Mucosa of rectum (tissue), 2 donors: ENCODE measurements around the gene CLBA1.
"Not testable (repeated sequence)": the region's sequence is repeated elsewhere in the genome, so short reads cannot be mapped to it uniquely, and the experiment has no call there.

Experiments used
- H3K27ac ChIP-seq, 2 donors: one replicate each; pipeline ENCODE4 v1.7.0; 2013; ENCODE audit warnings: inconsistent platforms in 2 of 2, low read depth in 2 of 2, low read length in 2 of 2
- H3K27me3 ChIP-seq, 2 donors: one replicate each; pipeline ENCODE4 v1.7.0; 2013; ENCODE audit warnings: low read length in 2 of 2; ENCODE audit not compliant: control insufficient read depth in 2 of 2, insufficient read depth in 2 of 2
- H3K36me3 ChIP-seq, 2 donors: one replicate each; pipeline ENCODE4 v1.7.0; 2013; ENCODE audit warnings: low read length in 2 of 2; ENCODE audit not compliant: control insufficient read depth in 2 of 2, insufficient read depth in 2 of 2
- H3K4me1 ChIP-seq, 2 donors: one replicate each; pipeline ENCODE4 v1.7.0; 2013; ENCODE audit warnings: low read length in 2 of 2, mild to moderate bottlenecking in 1 of 2; ENCODE audit not compliant: control insufficient read depth in 2 of 2, insufficient read depth in 2 of 2
- H3K4me3 ChIP-seq, 2 donors: one replicate each; pipeline ENCODE4 v1.7.0; 2013; ENCODE audit warnings: low read length in 2 of 2
- H3K9ac ChIP-seq, 2 donors: one replicate each; pipeline ENCODE4 v1.7.0; 2013; ENCODE audit warnings: low read length in 2 of 2, low read depth in 1 of 2, mild to moderate bottlenecking in 1 of 2
- H3K9me3 ChIP-seq, 2 donors: one replicate each; pipeline ENCODE4 v1.7.0; 2013; ENCODE audit warnings: low read length in 2 of 2; ENCODE audit not compliant: control insufficient read depth in 2 of 2
- donor health status: healthy.
- donor health status: Normal muscosa, but diverticular disease.

CLBA1 gene

GRCh38 chr14:104941508-104942365, 43.9 kb upstream of the CLBA1 start:
- H3K4me1 ChIP-seq, result no peaks in the 10 kb centered on the region
- no peaks in the 10 kb centered on the region for H3K36me3 ChIP-seq
- no peak overlapping the region for H3K27ac ChIP-seq

GRCh38 chr14:104942586-104942985, 43.0 kb upstream of the CLBA1 start:
- no peaks in the 10 kb centered on the region for H3K4me1 ChIP-seq
- H3K27me3 ChIP-seq, result peaks cover 3 to 4% of the 10 kb centered on the region in 2 donors
- H3K27ac ChIP-seq, result no peak overlapping the region
- no peaks in the 10 kb centered on the region for H3K36me3 ChIP-seq
- H3K4me3 ChIP-seq, result no peak overlapping the region
- no peak overlapping the region for H3K9ac ChIP-seq
- no peaks in the 10 kb centered on the region for H3K9me3 ChIP-seq

More at GRCh38 chr14:104941508-104942365, 43.9 kb upstream of the CLBA1 start:
- Histone ChIP-seq H3K27me3 (peaks cover 9 to 10% of the 10 kb centered on the region in 2 donors), H3K4me3 (no peak overlapping the region), H3K9me3 (no peaks in the 10 kb centered on the region), H3K9ac (no peak overlapping the region)

GRCh38 chr14:104943216-104944015, 42.2 kb upstream of the CLBA1 start:
- H3K27ac ChIP-seq, H3K4me3 ChIP-seq, H3K9ac ChIP-seq, H3K4me1 ChIP-seq, H3K9me3 ChIP-seq, H3K36me3 ChIP-seq, H3K27me3 ChIP-seq: not testable (repeated sequence)

GRCh38 chr14:104944016-104944308, 41.6 kb upstream of the CLBA1 start:
- H3K27ac ChIP-seq, H3K27me3 ChIP-seq, H3K9ac ChIP-seq, H3K4me3 ChIP-seq, H3K4me1 ChIP-seq, H3K9me3 ChIP-seq, H3K36me3 ChIP-seq: not testable (repeated sequence)

DNA sequence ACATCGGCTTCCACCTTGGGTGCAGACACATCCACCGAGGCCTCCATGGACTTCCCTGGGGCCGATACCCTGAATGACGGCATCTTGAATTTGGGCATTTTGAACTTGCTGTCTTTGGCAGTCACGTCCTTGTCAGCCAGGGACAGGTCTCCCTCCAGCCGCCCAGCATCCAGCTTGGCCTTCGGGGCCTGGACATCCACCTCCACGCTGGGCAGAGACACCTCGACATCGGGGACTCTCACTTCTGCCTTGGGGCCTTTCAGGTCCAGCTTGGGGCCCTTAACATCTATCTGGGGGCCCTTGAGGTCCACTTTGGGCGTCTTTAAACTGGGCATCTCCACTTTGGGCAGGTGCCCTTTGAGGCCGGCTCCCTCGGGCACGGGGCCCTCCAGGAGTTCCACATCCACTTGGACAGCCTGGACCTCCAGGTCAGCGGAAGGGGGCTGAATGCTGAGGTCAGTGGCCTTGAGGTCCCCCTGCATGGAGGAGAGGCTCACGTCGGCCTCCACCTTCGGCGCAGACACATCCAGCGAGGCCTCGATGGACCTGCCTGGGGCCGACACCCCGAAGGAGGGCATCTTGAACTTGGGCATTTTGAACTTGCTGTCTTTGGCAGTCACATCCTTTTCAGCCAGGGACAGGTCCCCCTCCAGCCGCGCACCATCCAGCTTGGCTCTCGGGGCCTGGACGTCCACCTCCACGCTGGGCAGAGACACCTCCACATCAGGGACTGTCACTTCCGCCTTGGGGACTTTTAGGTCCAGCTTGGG, 41.0 kb upstream of the CLBA1 start:
- H3K4me1 ChIP-seq, H3K9me3 ChIP-seq, H3K4me3 ChIP-seq, H3K9ac ChIP-seq, H3K36me3 ChIP-seq, H3K27me3 ChIP-seq, H3K27ac ChIP-seq: not testable (repeated sequence)

GRCh38 chr14:104945266-104945665, 40.3 kb upstream of the CLBA1 start:
- not testable (repeated sequence) for H3K4me1 ChIP-seq, H3K9ac ChIP-seq, H3K27me3 ChIP-seq, H3K9me3 ChIP-seq, H3K27ac ChIP-seq, H3K4me3 ChIP-seq, H3K36me3 ChIP-seq

DNA sequence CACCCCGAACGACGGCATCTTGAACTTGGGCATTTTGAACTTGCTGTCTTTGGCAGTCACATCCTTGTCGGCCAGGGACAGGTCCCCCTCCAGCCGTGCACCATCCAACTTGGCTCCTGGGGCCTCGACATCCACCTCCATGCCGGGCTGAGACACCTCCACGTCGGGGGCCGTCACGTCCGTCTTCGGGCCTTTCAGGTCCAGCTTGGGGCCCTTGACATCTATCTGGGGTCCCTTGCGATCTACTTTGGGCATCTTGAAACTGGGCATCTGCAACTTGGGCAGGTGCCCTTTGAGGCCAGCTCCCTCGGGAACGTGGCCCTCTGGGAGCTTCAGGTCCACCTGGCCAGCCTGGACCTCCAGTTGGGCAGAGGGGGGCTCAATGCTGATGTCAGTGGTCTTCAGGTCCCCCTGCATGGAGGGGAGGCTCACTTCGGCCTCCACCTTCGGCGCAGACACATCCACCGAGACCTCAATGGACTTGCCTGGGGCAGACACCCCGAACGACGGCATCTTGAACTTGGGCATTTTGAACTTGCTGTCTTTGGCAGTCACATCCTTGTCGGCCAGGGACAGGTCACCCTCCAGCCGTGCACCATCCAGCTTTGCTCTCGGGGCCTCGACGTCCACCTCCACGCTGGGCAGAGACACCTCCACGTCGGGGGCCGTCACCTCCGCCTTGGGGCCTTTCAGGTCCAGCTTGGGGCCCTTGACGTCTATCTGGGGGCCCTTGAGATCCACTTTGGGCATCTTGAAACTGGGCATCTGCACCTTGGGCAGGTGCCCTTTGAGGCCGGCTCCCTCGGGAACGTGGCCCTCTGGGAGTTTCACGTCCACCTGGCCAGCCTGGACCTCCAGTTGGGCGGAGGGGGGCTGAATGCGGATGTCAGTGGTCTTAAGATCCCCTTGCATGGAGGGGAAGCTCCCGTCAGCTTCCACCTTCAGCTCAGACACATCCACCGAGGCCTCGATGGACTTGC, 39.3 kb upstream of the CLBA1 start:
- not testable (repeated sequence) for H3K27me3 ChIP-seq, H3K4me1 ChIP-seq, H3K27ac ChIP-seq, H3K9me3 ChIP-seq, H3K4me3 ChIP-seq, H3K9ac ChIP-seq, H3K36me3 ChIP-seq

DNA sequence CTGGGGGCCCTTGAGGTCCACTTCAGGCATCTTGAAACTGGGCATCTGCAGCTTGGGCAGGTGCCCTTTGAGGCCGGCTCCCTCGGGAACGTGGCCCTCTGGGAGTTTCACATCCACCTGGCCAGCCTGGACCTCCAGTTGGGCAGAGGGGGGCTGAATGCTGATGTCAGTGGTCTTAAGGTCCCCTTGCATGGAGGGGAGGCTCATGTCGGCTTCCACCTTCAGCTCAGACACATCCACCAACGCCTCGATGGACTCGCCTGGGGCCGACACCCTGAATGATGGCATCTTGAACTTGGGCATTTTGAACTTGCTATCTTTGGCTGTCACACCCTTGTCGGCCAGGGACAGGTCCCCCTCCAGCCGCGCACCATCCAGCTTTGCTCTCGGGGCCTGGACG, 38.4 kb upstream of the CLBA1 start:
- H3K27me3 ChIP-seq, H3K4me3 ChIP-seq, H3K36me3 ChIP-seq, H3K27ac ChIP-seq, H3K9ac ChIP-seq, H3K9me3 ChIP-seq, H3K4me1 ChIP-seq: not testable (repeated sequence)

- H3K9ac ChIP-seq, H3K4me1 ChIP-seq, H3K27ac ChIP-seq, H3K36me3 ChIP-seq, H3K9me3 ChIP-seq, H3K4me3 ChIP-seq, H3K27me3 ChIP-seq: not testable (repeated sequence)
Observed at GRCh38 chr14:104947881-104948735, 37.5 kb upstream of the CLBA1 start.
